ENCODE data around the gene HPS6.
A peak's percentile ranks its signal among the peaks of the same experiment; 100 is the strongest.
"Not testable (repeated sequence)": the region's sequence is repeated elsewhere in the genome, so short reads cannot be mapped to it uniquely, and the experiment has no call there.

Gene HPS6

DNA sequence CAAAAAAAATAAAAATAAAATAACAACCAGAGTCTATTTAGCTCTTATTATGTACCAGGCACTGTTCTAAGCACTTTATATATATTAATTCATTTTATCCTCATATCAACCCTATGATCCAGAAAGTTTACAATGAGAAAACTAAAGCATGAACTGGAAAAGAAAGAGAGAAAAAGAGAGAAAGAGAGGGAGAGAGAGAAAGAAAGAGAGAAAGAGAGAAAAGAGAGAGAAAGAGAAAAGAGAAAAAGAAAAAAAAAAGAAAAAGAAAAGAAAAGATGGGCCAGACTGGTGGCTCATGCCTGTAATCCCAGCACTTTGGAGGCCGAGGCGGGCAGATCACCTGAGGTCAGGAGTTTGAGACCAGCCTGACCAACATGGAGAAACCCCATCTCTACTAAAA, 19.1 kb upstream of the HPS6 start:
- intact Hi-C loops (cut with DNase I; ENCODE audit: low total_unique reads): no loop called here
- Histone ChIP-seq H3K4me3 (no peak overlapping the region), H3K9me3 (no peaks in the 10 kb centered on the region), H3K27ac (no peak overlapping the region), H3K27me3 (no peaks in the 10 kb centered on the region), H3K36me3 (no peaks in the 10 kb centered on the region), H3K4me1 (peaks cover 0 to 4% (median 0%) of the 10 kb centered on the region in 4 donors)
- DNase-seq: no peak
- TF ChIP-seq, protein P1, sequence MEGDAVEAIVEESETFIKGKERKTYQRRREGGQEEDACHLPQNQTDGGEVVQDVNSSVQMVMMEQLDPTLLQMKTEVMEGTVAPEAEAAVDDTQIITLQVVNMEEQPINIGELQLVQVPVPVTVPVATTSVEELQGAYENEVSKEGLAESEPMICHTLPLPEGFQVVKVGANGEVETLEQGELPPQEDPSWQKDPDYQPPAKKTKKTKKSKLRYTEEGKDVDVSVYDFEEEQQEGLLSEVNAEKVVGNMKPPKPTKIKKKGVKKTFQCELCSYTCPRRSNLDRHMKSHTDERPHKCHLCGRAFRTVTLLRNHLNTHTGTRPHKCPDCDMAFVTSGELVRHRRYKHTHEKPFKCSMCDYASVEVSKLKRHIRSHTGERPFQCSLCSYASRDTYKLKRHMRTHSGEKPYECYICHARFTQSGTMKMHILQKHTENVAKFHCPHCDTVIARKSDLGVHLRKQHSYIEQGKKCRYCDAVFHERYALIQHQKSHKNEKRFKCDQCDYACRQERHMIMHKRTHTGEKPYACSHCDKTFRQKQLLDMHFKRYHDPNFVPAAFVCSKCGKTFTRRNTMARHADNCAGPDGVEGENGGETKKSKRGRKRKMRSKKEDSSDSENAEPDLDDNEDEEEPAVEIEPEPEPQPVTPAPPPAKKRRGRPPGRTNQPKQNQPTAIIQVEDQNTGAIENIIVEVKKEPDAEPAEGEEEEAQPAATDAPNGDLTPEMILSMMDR (IDR thresholded peaks at IDR 0.05): no peak

DNA sequence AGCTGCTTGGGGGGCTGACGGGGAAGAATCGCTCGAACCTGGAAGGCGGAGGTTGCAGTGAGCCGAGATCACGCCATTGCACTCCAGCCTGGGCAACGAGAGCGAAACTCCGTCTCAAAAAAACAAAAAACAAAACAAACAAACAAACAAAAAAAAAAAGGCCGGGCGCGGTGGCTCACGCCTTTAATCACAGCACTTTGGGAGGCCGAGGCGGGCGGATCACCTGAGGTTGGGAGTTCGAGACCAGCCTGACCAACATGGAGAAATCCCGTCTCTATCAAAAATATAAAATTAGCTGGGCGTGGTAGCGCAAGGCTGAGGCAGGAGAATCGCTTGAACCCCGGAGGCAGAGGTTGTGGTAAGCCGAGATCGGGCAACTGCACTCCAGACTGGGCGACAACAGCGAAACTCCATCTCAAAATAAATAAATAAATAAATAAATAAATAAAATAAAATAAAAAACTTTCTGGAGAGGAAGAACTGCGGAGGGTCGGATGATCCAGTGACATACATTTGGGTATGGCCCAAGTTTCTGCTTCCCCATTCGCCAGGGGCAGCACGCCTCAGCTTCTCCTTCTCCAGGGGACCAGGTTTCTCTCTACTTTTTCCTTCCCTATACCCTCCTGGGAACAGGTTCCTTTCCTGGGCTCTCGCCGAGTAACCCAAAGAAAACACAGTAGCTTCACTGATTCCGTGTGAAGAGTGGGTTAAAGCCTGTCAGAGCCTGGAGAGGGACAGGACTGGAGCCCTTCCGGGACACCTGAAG, 10.1 kb upstream of the HPS6 start:
- Histone ChIP-seq H3K4me3 (peak overlapping the region; percentile 64 to 83), H3K27ac (peak overlapping the region; percentile 91 to 96), H3K4me1 (peaks cover 0 to 33% (median 12%) of the 10 kb centered on the region in 4 donors)
- not testable (repeated sequence) for H3K36me3 ChIP-seq, H3K9me3 ChIP-seq, H3K27me3 ChIP-seq
- peak in 1 of 2 donors; percentile 22 for DNase-seq
- intact Hi-C loops (cut with DNase I; ENCODE audit: low total_unique reads): loop anchor here (10.0 kb wide), 1 partner anchor 990 kb away; the partner anchor contains the start of gene KAZALD1

DNA sequence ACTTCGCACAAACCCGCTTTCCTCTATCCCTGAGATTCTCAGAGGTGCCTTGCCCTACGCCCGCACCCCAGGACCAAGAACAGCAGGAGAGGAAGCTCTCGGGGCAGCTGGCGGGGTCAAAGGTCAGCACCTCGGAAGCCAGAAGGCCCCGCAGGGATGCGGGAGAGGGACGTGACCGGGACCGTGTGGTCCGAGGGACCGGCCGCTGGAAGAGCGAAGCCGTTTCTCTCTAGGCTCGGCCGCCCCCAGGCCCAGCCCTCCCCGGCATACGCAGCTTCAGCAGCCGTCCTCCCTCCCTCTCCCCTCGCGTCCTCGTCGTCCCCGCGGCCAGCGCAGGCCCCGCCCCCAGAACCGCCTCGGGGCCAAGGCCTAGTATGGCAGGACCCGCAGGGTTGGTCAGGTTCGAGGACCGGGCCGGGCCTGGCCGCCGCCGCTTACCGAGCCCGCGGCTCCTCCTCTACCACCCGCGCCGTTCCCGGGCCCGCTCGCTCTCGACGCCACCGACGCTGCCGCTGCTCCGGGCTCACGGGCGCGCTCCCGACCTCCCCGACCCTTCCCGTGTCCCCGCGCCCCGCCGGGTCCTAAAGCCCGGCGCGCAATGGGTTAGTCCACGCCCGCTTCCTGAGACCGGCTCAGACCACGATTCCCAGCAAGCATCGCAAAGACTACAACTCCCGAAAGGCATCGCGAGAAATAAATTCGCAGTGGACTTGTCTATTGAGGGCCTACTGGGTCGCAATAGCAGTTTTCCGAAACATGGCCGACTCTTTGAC, 9.3 kb upstream of the HPS6 start, which contains the start of gene ARMH3:
Gene ARMH3 (minus strand): TSS at position 527 of the 773 bp plus-strand sequence. CDS start 16,059 bp downstream, outside the sequence.
- intact Hi-C loops (cut with DNase I; ENCODE audit: low total_unique reads): loop anchor here (10.0 kb wide), 1 partner anchor 991 kb away; the partner anchor contains the start of gene KAZALD1
- Histone ChIP-seq H3K36me3 (no peaks in the 10 kb centered on the region), H3K9me3 (no peaks in the 10 kb centered on the region), H3K4me1 (peaks cover 0 to 33% (median 12%) of the 10 kb centered on the region in 4 donors), H3K4me3 (peak within 1 kb of the TSS; percentile 64 to 83), H3K27ac (peak within 1 kb of the TSS; percentile 91 to 96), H3K27me3 (no peaks in the 10 kb centered on the region)
- peak; percentile 95 to 96 for DNase-seq
- TF ChIP-seq, protein P1 (IDR thresholded peaks at IDR 0.05): peak in 1 of 2 experiments; percentile 17

DNA sequence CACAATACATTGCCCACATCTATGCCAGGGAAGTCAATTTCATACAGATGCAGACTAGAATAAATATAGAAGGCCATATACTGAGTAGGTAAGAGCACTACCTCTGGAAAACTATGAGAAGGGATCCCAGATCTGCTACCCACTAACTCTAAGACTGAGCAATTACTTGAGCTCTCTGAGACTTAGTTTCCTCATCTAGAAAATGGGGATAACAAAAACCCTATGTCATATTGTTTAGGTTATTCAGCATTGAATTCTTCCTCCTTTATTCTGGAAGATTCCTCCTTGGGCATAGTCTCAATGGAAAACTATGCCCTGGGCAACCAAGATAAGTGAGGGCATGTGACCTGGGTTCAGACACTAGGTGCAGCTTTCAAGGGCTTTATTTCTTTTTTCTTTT, 5.2 kb upstream of the HPS6 start:
- H3K36me3 ChIP-seq: no peaks in the 10 kb centered on the region

DNA sequence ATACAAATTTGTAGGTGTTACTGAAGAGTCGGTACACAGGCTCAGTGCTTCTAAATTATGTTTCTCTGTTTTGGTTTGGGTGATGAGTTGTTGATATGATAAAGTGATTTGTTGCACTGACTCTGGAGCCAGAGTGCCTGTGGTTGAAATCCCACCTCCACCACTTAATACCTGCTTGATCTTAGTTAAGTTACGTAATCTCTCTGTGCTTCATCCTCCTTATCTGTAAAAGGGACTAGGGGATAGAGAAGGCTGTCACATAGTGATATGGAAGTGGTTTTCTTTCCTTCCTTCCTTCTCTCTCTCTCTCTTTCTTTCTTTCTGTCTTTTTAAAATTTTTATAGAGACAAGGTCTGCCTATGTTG, 664 bp upstream of the HPS6 start:
- peak overlapping the region; percentile 89 to 91 for H3K27ac ChIP-seq
- H3K4me1 ChIP-seq: peaks cover 12 to 37% (median 29%) of the 10 kb centered on the region in 4 donors
- H3K36me3 ChIP-seq: peaks cover 0 to 28% (median 21%) of the 10 kb centered on the region in 3 donors
- peak overlapping the region; percentile 78 to 90 for H3K4me3 ChIP-seq
- TF ChIP-seq, protein P1 (IDR thresholded peaks at IDR 0.05): no peak
- H3K9me3 ChIP-seq: no peaks in the 10 kb centered on the region
- intact Hi-C loops (cut with DNase I; ENCODE audit: low total_unique reads): no loop called here
- no peaks in the 10 kb centered on the region for H3K27me3 ChIP-seq
- no peak for DNase-seq

More for the DNA sequence above, 5.2 kb upstream of the HPS6 start:
- Histone ChIP-seq H3K9me3 (no peaks in the 10 kb centered on the region), H3K27me3 (no peaks in the 10 kb centered on the region), H3K4me1 (peaks cover 0 to 4% (median 2%) of the 10 kb centered on the region in 4 donors), H3K4me3 (no peak overlapping the region), H3K27ac (no peak overlapping the region)
- DNase-seq: no peak
- TF ChIP-seq, protein P1 (IDR thresholded peaks at IDR 0.05): no peak
- intact Hi-C loops (cut with DNase I; ENCODE audit: low total_unique reads): loop anchor here (10.0 kb wide), 1 partner anchor 995 kb away; the partner anchor contains the start of gene KAZALD1

All from tibial artery (tissue), 4 donors.